ENCODE data around the gene UGT1A10.

Gene UGT1A10

DNA sequence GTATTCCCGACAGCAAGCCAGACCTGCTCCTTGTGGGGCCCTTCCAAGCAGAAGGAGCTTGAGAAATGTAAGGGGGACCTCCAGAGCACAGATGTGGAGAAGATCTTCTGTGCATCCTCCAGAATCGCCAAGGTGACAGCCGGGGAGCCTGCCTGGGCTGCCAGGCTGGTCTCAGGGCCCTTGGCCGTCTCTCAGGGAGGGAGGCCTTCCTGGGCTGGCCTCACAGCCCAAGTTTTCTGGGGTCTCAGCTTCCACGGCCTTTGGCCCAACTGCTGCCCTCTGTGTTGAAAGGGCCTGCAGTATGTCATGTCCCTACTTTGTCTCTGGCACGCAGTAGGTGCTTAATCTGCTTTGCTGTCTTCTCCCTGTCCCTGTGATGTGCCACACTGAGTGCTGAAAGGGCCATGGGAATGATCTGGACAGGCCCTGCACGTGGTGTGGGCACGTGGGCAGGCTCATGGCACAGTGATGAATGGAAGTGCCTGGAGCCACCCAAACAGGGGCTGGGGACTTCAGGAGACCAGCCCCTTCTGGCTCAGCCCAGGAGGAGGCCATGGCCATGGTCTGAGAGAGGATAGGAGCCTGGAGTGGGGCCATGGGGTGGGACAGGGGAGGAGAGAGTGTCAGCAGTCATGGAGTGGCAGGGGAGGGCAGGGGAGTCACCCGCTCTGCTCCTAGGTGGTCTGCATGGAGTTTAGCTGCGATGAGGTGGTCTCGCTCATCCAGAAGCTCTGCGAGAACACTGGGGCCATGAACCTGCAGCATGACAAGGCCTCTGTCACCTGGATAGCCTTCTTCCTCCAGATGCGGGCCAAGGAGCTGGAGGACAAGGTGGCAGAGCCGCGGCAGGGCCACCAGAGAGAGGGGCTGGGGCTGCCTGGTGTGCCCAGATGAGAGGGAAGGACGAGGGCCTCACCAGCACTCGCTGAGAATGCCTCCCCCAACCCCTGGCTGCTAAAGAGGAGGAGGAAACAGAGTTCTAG lies 182.7 kb downstream of the UGT1A10 start:
- Histone ChIP-seq H3K27ac (no peak overlapping the region), H3K4me3 (ENCODE audit: low read depth, low read length) (no peak overlapping the region), H3K9me3 (ENCODE audit: control insufficient read depth, low read length) (no peaks in the 10 kb centered on the region), H3K4me2 (ENCODE audit: low read length) (no peak overlapping the region), H3K4me1 (no peaks in the 10 kb centered on the region), H3K27me3 (ENCODE audit: control insufficient read depth, insufficient read depth, low read length) (no peaks in the 10 kb centered on the region), H3K79me2 (no peaks in the 10 kb centered on the region), H2AFZ (no peak overlapping the region), H3K36me3 (ENCODE audit: control insufficient read depth, insufficient read depth, low read length) (no peaks in the 10 kb centered on the region), H3K9ac (no peak overlapping the region)
- TF ChIP-seq, protein P1, sequence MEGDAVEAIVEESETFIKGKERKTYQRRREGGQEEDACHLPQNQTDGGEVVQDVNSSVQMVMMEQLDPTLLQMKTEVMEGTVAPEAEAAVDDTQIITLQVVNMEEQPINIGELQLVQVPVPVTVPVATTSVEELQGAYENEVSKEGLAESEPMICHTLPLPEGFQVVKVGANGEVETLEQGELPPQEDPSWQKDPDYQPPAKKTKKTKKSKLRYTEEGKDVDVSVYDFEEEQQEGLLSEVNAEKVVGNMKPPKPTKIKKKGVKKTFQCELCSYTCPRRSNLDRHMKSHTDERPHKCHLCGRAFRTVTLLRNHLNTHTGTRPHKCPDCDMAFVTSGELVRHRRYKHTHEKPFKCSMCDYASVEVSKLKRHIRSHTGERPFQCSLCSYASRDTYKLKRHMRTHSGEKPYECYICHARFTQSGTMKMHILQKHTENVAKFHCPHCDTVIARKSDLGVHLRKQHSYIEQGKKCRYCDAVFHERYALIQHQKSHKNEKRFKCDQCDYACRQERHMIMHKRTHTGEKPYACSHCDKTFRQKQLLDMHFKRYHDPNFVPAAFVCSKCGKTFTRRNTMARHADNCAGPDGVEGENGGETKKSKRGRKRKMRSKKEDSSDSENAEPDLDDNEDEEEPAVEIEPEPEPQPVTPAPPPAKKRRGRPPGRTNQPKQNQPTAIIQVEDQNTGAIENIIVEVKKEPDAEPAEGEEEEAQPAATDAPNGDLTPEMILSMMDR (IDR thresholded peaks at IDR 0.05), result no peak

DNA sequence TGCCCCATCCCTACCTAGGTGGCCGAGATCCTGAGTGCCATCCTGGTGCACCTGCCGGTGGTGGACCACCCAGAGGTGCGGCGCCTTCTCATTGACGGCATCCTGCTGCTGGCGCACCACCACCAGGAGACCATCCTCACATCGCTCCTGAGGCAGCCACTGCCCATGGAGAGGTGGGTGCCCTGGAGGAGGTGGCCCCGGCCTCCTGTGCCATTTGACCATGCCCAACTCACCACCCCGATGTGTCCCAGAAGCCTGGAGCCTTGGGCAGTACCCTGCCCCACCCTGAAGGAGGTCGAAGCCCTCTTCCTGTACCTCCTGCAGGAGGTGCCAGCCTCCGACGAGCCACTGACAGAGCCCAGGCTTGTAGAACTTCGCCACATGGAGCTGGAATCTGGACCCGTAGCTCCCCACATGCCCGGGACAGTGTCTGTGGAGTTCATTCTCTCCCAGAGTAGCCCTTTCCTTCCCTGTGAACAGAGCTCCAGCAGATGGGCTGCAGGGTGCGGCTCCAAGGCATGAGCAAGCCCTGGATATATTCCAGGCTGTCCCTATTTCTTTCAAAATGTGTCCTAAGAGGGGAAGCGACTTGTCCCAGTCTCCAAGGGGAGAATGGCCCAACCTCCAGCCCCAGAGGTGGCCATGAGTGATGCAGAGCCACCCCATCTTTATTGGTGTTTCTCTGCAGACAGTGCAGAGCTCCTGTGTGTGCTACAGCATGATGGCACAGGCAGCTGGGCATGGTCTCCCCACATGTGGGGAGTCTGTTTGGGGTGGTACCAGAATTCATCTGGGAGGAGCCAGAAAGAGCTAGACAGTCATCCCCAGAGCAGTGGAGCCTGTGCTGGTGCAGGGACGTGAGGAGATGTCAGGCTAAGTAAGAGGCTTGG lies 183.9 kb downstream of the UGT1A10 start:
- TF ChIP-seq, protein P1 (IDR thresholded peaks at IDR 0.05), result no peak
- Histone ChIP-seq H3K27ac (no peak overlapping the region), H3K36me3 (ENCODE audit: control insufficient read depth, insufficient read depth, low read length) (no peaks in the 10 kb centered on the region), H3K9ac (no peak overlapping the region), H3K4me2 (ENCODE audit: low read length) (no peak overlapping the region), H3K4me3 (ENCODE audit: low read depth, low read length) (no peak overlapping the region), H3K4me1 (no peaks in the 10 kb centered on the region), H3K27me3 (ENCODE audit: control insufficient read depth, insufficient read depth, low read length) (no peaks in the 10 kb centered on the region), H3K9me3 (ENCODE audit: control insufficient read depth, low read length) (no peaks in the 10 kb centered on the region), H2AFZ (no peak overlapping the region), H3K79me2 (no peaks in the 10 kb centered on the region)

DNA sequence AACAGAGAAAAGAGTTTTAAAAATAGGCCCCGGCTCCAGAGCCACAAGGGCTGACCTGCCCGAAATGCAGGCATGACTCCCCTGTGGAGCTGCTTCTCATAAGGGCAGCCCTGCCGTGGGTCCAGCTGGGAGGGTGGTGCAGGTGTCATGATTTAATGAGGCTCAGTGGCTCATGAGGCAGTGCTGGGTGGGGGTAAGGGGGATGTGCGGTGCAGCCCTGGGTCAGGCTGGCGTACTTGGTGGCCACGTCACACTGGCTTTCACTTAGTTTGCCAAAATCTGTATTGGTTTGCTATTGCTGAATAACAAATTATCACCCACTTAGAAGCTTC lies 184.5 kb downstream of the UGT1A10 start:
- Histone ChIP-seq H3K36me3 (ENCODE audit: control insufficient read depth, insufficient read depth, low read length) (no peaks in the 10 kb centered on the region), H3K4me2 (ENCODE audit: low read length) (no peak overlapping the region), H3K9me3 (ENCODE audit: control insufficient read depth, low read length) (no peaks in the 10 kb centered on the region), H3K4me3 (ENCODE audit: low read depth, low read length) (no peak overlapping the region), H2AFZ (no peak overlapping the region), H3K27me3 (ENCODE audit: control insufficient read depth, insufficient read depth, low read length) (no peaks in the 10 kb centered on the region), H3K79me2 (no peaks in the 10 kb centered on the region), H3K27ac (no peak overlapping the region), H3K4me1 (no peaks in the 10 kb centered on the region), H3K9ac (no peak overlapping the region)
- TF ChIP-seq, protein P1 (IDR thresholded peaks at IDR 0.05), result no peak

DNA sequence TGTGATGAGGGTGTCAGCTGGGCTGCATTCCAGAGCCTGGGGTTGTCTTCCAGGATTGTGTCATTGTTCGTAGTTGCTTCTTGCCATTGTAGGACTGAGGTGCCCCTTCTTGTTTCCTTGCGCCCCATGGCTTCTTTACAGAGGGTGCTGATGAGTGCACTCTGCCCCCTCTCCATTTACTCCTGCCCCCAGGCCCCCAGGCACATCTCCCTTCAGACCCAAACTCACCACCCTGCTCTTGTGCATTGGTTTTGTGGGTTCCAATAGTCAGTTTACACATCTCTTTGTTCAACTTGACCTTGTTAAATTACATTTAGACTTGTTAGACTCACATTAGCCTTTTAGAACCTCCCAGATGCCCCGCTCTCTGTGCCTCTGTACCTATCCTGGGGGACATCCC lies 184.9 kb downstream of the UGT1A10 start:
- Histone ChIP-seq H3K4me2 (ENCODE audit: low read length) (no peak overlapping the region), H3K36me3 (ENCODE audit: control insufficient read depth, insufficient read depth, low read length) (no peaks in the 10 kb centered on the region), H2AFZ (no peak overlapping the region), H3K27ac (no peak overlapping the region), H3K9me3 (ENCODE audit: control insufficient read depth, low read length) (no peaks in the 10 kb centered on the region), H3K4me3 (ENCODE audit: low read depth, low read length) (no peak overlapping the region), H3K27me3 (ENCODE audit: control insufficient read depth, insufficient read depth, low read length) (no peaks in the 10 kb centered on the region), H3K4me1 (no peaks in the 10 kb centered on the region), H3K79me2 (no peaks in the 10 kb centered on the region), H3K9ac (no peak overlapping the region)
- TF ChIP-seq, protein P1 (IDR thresholded peaks at IDR 0.05), result no peak
